HG03108 (cell line): ENCODE data around the gene A2M.
A peak's percentile ranks its signal among the peaks of the same experiment; 100 is the strongest.

Experiments
- ATAC-seq: cut with Tn5 transposase; IDR thresholded peaks from one replicate; pipeline ENCODE4 v1.9.1; 2021; ENCODE audit warnings: moderate library complexity; ENCODE audit not compliant: unreplicated experiment

The A2M gene

DNA sequence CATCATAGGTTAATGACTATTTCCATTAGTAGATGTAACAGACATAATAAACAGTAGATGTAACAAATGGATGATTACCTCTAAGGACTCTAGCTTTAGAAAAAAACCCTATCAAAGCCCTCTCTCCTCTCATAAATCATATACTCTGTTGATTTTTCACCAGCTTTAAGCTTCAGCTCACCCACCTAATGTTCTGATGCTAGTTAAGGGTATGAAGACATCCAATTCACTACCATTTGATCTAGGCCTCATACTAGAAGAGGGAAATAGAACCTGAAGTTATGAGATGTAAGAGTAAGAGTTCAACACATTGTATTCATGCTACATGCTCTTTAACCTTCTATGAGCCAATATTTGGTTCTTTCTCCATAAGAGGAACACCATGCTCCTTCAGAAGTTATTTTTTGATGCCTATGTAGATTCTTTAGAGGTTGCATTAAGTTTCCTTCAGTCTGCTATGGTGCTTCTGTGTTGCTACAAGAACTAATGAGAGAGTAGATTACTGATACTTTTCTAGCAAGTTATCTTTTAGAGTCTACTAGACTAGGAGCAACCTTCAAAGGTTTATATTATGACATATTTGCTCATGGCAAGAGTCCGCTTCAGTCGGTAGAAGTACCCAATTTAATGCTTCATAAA lies 16.0 kb downstream of the A2M start:
- no peak for ATAC-seq

DNA sequence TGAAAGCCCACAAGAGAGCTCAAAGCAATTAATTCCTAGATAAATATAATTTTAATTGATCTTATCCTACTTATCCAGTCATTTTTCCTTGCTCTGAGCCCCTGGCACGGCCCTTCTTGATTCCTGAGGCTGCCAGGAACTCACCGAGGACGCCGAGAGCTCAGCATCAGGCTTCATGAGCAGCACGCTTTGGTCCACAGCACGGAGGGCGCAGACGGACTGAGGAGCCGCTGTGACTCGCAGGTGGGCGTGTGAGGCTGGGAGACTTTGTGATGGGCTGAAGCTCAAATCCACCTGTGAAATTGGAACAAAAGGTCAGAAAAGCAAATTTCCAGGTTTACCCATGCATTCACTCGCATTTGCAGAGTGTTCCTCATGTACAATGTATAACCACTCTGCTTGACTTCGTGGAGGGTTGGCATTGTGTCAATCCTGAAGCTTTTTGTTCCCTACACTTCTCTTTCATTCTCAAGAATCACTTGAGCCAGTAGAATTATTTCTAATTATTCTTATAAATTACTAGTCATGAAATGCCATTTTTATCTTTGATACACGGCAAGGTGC lies 17.2 kb downstream of the A2M start:
- no peak for ATAC-seq

- ATAC-seq: no peak
These were observed 17.6 kb downstream of the A2M start for GRCh38 chr12:9098115-9098452.

GRCh38 chr12:9096563-9097176 lies 19.0 kb downstream of the A2M start:
- no peak for ATAC-seq

- no peak for ATAC-seq
These were observed 20.4 kb downstream of the A2M start for GRCh38 chr12:9095322-9095721.

DNA sequence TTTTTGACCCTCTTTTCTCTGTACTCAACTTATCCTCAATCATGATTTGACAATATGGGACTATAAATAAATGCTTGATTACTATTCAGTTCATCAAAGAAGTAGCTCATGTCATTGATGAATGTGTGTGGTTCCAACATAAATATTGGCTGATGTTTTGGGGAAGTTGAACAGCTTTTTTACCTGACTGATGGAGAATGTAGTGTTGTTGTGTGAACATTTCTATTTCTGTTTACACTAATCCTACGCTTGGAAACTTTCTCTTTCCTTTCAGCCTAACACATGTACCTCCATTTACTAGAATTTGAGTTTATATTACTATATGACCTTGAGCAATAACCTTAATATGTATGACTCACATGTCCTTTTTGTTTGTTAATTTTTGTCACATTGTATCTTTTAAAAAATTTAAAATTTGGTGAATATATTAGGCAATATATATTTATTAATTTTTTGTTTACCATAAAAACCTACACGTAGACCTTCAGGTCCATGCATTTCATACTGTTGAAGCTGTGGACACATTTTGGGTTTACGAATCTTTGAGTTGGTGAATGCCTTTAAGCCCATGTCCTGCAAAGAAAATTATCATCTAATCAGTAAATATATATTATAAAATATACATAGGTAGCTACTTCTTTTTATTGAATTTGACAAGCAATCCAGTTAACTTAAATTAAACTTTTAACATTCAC lies 21.1 kb downstream of the A2M start:
- no peak for ATAC-seq

- ATAC-seq: no peak
These were observed 23.7 kb downstream of the A2M start for GRCh38 chr12:9091891-9092598.

DNA sequence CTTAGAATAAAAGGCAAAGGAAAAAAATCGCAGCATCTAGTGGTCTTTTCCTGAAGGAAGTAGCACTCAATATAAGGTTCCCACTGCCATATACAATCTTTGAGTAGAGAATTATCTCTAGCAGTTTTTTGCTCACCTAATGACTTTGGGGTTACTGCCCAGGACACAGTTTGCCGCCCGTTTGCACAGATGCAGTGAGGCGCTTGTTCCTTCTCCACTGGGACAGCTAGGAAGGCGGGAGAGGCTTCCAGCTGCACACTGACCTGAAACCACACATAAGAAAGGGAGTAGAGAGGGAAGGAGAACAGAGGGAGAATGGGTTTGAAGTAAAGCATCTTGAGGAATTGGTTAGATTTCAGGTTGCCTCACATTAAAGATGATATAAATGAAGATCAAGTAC lies 25.5 kb downstream of the A2M start:
- no peak for ATAC-seq

DNA sequence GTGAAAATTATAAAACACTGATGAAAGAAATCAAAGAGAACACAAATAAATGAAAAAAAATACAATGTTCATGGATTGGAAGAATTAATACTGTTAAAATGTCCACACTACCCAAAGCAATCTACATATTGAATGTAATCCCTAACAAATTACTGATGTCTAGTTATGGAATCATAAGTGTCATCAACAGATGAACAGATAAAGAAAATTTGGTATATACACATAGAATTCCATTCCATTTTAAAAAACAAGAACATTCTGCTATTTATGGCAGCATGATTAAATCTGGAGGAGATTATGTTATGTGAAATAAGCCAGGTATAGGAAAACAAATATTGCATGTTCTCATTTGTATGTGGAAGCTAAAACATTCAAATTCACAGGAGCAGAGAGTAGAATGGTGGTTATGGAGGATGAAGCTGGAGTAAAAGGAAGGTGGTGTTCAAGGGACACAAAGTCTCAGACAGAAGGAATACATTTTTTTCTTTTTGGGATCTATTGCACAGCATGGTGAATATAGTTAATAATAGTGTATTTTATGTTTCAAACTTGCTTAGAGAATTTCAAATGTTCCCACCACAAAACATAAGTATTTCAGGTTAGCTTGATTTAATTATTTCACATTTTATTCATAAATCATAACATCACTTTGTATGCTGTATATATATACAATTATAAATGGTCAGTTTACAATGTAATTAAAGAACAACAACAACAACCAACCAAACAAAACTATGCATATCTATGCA lies 28.5 kb downstream of the A2M start:
- ATAC-seq: no peak

- ATAC-seq: no peak
These were observed 29.6 kb downstream of the A2M start for GRCh38 chr12:9086087-9086486.

DNA sequence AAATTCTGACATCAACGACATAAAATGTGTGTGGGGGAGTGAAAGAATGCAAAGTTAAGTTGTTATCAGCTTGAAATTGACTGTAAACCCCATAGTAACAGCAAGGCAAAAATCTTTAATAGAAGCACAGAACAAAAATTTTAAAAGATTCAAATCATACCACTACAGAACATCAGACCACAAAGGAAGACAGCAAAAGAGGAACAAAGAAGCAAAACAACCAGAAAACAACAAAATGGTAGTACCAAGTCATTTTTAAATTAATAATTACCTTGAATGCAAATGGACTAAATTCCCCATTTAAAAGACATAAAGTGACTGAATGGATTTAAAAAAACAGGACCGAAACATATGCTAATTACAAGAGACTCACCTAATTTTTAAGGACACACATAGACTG lies 31.3 kb downstream of the A2M start:
- ATAC-seq: peak; percentile 78

- no peak for ATAC-seq
These were observed 31.9 kb downstream of the A2M start for GRCh38 chr12:9083793-9084192.

GRCh38 chr12:9081667-9082427 lies 33.9 kb downstream of the A2M start:
- ATAC-seq: no peak

DNA sequence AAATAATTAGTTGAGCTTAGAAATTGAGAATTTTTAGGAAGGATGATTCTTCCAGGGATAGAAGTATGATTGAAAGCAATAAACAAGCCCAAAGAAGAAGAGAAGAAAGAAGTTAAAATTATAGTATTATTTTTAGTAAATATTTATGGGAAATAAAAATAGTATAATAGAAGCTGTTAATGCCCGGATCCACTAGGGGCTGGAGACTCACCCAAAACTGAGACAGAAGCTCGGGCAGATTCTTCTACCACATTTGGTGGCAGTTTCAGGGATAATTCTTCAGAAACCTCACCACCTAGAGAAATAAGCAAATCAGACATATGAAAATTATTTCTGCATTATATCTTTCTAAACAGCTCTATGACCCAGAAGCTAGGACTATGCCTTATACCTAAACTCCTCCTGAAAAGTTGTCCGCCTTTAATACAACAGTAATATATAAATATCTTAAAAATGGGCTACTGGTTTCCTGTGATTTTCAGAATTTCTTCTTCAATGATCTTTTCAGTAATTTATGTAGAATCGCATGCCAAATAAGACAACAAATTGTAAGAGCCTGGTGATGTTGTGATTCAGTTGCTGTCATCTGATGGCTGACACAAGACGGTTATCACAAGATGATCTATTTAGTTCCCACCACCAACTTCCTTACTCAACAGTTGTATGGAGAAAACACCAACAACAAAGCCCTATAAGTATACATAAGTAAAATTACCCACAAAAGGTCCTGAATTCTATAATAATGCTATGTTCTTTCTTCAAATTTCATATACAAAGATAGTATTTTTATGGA lies 35.6 kb downstream of the A2M start:
- ATAC-seq: no peak

DNA sequence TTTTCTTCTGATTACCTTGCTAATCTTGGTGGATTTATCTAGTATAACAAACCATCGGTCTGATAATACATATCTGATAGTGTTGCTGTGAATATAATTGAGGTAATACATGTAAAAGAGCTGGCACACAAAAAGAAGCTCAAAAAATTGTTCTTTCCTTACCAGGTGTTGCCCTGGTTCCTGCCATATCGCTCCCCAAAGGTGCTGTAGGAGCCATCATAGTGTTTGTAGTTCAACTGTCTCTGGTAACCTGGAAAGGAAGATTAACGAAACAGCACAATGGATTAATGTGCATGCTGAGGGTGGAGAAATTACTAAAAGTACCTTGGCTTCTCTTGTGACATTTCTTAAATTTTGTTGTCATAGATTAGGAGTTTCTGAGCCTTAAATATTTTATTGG lies 36.6 kb downstream of the A2M start:
- ATAC-seq: no peak

DNA sequence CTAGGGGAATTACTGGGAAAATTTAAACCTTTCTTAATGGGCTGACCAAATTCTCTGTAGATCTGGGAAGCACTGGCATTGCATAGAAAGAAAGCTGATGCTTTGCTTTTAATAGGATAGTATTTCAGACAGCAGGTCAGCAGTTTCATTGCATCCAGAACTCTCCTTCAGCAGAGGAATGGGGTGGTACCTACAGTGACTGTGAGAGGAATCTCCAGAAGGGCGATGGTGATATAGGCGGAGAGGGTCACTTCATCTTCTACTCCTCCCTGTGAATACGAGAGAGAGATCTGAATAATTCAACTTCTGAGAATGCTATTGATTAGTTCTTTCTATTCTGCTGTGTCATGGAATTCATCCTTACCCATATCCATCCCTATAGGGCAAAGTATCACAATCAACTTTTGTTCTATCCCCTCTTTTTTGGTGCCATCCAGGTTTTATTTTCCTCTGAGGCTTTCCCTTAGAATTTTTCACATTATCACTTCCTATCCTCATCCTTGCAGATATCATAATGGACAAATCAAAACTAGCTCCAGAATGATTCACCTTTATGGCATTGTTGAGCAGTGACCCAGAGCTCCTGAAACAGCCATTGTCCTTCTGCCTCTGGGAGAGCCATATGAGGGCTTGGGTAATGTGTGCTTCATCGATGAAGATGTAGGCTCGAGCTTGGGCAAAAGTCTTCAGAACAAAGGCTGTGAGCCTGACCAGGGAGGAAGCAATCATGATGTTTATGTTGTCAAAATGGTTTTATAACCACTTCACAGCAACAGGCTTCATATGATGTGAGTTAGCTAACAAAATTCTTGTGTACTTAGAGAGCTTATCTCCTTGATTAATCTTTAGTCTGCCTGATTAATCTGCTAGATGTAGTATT lies 38.3 kb downstream of the A2M start:
- ATAC-seq: no peak

DNA sequence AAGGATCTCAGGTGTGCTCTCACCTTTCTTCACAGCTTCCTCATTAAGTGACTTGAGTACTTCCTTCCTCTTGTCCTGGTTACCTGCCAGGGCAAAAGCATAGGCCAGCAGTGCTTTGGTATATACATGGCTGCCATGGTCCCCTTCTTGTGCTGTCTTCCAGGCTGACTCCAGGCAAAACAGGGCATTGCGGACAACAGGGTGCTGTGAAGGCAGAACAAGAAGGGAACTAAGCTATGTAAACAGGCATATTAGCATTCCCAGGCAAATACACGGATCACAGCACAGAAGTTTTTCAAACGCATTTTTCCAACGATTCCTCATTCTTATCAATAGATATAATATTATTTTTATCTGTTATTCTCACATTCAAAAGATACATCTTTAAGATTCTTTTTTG lies 39.0 kb downstream of the A2M start:
- no peak for ATAC-seq

DNA sequence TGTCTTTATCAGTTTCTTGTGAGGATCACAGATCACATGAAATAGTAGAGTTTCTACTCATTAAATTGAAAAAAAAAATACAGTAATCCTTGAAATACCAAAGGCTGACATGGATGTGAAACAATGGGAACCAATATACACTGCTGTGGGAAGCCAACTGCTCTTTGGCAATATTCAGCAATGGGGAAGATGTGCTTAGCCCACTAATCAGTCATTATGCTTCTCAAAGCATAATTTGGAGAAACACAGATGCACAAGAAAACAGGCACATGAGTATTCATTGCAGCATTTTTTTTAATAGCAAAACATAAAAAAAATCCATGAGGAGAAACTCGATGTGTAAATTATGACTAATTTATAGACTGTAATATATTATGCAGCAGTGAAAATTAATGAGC lies 40.6 kb downstream of the A2M start:
- ATAC-seq: no peak
